Sigmoid colon (tissue), 4 donors: ENCODE measurements around the gene PSMD11.

Experiments used
- CTCF ChIP-seq, 4 experiments: fragments of 450-650 bp in 3 of 4; fragments of 200-600 bp in 1 of 4; IDR thresholded peaks; one replicate each; pipeline ENCODE4 v1.5.1; 2016 to 2019; ENCODE audit warnings: antibody characterized with exemption in 4 of 4, mild to moderate bottlenecking in 3 of 4, moderate library complexity in 2 of 4
- EP300 ChIP-seq, 4 donors: sonication (generic); formaldehyde crosslinking; IDR thresholded peaks; one replicate each; pipeline ENCODE4 v1.6.1; 2017; ENCODE audit warnings: antibody characterized with exemption in 4 of 4
- POLR2A ChIP-seq, 2 donors: fragments of 450-650 bp; IDR thresholded peaks; one replicate each; pipeline ENCODE4 v1.6.1; 2016; ENCODE audit warnings: antibody characterized with exemption in 2 of 2, mild to moderate bottlenecking in 2 of 2, moderate library complexity in 2 of 2

GRCh38 chr17:32445497-32445896 is 1.2 kb downstream of the PSMD11 start:
- no peak for TF ChIP-seq CTCF (IDR thresholded peaks at IDR 0.05)
- TF ChIP-seq EP300 (IDR thresholded peaks at IDR 0.05) = no peak
- TF ChIP-seq POLR2A (IDR thresholded peaks at IDR 0.05) = no peak
